Esophagus squamous epithelium (tissue), 5 donors: ENCODE data around the gene ASTN2. TPM values are rescaled to one million over a fixed set of nuclear protein-coding genes. Genes with fewer than 3 reads are reported as not detected.

Source experiments
- DNase-seq: peaks from one replicate; lab custom pipeline; 2025; lab: John Stamatoyannopoulos, UW
- H3K27ac ChIP-seq, 4 donors: fragments of 200-600 bp; sonication (generic); one replicate each; pipeline ENCODE4 v1.5.1; 2016 to 2019; ENCODE audit warnings: mild to moderate bottlenecking in 1 of 4
- H3K27me3 ChIP-seq, 4 donors: fragments of 200-600 bp; sonication (generic); 1 replicate in 3 of 4; 2 replicates in 1 of 4; pipeline versions ENCODE4 v1.5.1 to v1.6.0; 2017 to 2021; ENCODE audit warnings: antibody characterized with exemption in 1 of 4
- H3K36me3 ChIP-seq, 3 donors: fragments of 200-600 bp; sonication (generic); one replicate each; pipeline ENCODE4 v1.5.1; 2016 to 2019
- H3K4me1 ChIP-seq, 3 donors: fragments of 200-600 bp; sonication (generic); one replicate each; pipeline ENCODE4 v1.5.1; 2017 to 2019
- H3K4me3 ChIP-seq, 4 donors: fragments of 200-600 bp; sonication (generic); 1 replicate in 3 of 4; 2 replicates in 1 of 4; pipeline ENCODE4 v1.5.1; 2016 to 2019; ENCODE audit warnings: mild to moderate bottlenecking in 2 of 4, moderate library complexity in 1 of 4
- H3K9me3 ChIP-seq, 3 donors: fragments of 200-600 bp; sonication (generic); one replicate each; pipeline ENCODE4 v1.5.1; 2016 to 2019
- CTCF ChIP-seq, 6 experiments: fragments of 450-650 bp in 4 of 6; fragments of 200-600 bp in 2 of 6; sonication (generic) in 2 of 6; IDR thresholded peaks; one replicate each; pipeline ENCODE4 v1.5.1; 2016 to 2019; ENCODE audit warnings: antibody characterized with exemption in 6 of 6, mild to moderate bottlenecking in 4 of 6, moderate library complexity in 4 of 6
- POLR2A ChIP-seq, 4 donors: fragments of 450-650 bp; IDR thresholded peaks; one replicate each; pipeline ENCODE4 v1.6.1; 2017; ENCODE audit warnings: antibody characterized with exemption in 4 of 4, mild to moderate bottlenecking in 4 of 4, moderate library complexity in 3 of 4
- WGBS, 2 donors: methylation state at CpG; one replicate each; pipeline ENCODE4 v1.1.5; 2018; 5-methylcytosine and 5-hydroxymethylcytosine counted together
- intact Hi-C: fragments of 100-400 bp; cut with DNase I; formaldehyde crosslinking; loops from one replicate; pipeline ENCODE4 v1.15.0; 2022
- total RNA-seq, 4 donors: library from RNA; depleted of rRNA; stranded (reverse); fragments of >200 nt; gene quantifications; one replicate each; pipeline ENCODE4 v1.1.0, GENCODE V29; 2016
- donor health status: DM: yes; HTN: yes; CAD: no.

Gene ASTN2
- total RNA-seq, 4 donors from 2014 or later: 0.13 to 1.9 (median 0.27) TPM; not detected in 1

GRCh38 chr9:116749176-116749575 is 665.7 kb downstream of the ASTN2 start:
- Histone ChIP-seq H3K36me3 (no peaks in the 10 kb centered on the region), H3K27ac (no peak overlapping the region), H3K4me3 (no peak overlapping the region), H3K27me3 (no peaks in the 10 kb centered on the region), H3K9me3 (no peaks in the 10 kb centered on the region), H3K4me1 (no peaks in the 10 kb centered on the region)
- TF ChIP-seq POLR2A (IDR thresholded peaks at IDR 0.05) (no peak), CTCF (IDR thresholded peaks at IDR 0.05) (no peak)
- DNase-seq: no peak
- intact Hi-C loops: no loop called here
- WGBS, 2 donors: 89 to 90% methylated on average over 3 of the region's 3 CpGs

GRCh38 chr9:116741742-116742141 is 673.1 kb downstream of the ASTN2 start:
- no peaks in the 10 kb centered on the region for H3K27me3 ChIP-seq
- no peak for DNase-seq
- WGBS, 2 donors: 65 to 67% methylated on average over 2 of the region's 2 CpGs
- H3K4me3 ChIP-seq: no peak overlapping the region
- peaks cover 0 to 6% (median 3%) of the 10 kb centered on the region in 3 donors for H3K4me1 ChIP-seq
- H3K27ac ChIP-seq: no peak overlapping the region
- H3K9me3 ChIP-seq: no peaks in the 10 kb centered on the region
- no peaks in the 10 kb centered on the region for H3K36me3 ChIP-seq
- TF ChIP-seq POLR2A (IDR thresholded peaks at IDR 0.05) (no peak), CTCF (IDR thresholded peaks at IDR 0.05) (no peak)
- intact Hi-C loops: loop anchor here (5.0 kb wide), 1 partner anchor 121 kb away; no protein-coding TSS in a partner anchor

GRCh38 chr9:116741086-116741740 is 673.6 kb downstream of the ASTN2 start:
- intact Hi-C loops: loop anchor here (5.0 kb wide), 1 partner anchor 121 kb away; no protein-coding TSS in a partner anchor
- no peak overlapping the region for H3K27ac ChIP-seq
- no peaks in the 10 kb centered on the region for H3K36me3 ChIP-seq
- TF ChIP-seq CTCF (IDR thresholded peaks at IDR 0.05) (no peak), POLR2A (IDR thresholded peaks at IDR 0.05) (no peak)
- H3K9me3 ChIP-seq: no peaks in the 10 kb centered on the region
- peaks cover 0 to 8% (median 4%) of the 10 kb centered on the region in 3 donors for H3K4me1 ChIP-seq
- no peak for DNase-seq
- no peak overlapping the region for H3K4me3 ChIP-seq
- 60 to 90% methylated on average over 2 of the region's 3 CpGs for WGBS, 2 donors
- no peaks in the 10 kb centered on the region for H3K27me3 ChIP-seq

DNA sequence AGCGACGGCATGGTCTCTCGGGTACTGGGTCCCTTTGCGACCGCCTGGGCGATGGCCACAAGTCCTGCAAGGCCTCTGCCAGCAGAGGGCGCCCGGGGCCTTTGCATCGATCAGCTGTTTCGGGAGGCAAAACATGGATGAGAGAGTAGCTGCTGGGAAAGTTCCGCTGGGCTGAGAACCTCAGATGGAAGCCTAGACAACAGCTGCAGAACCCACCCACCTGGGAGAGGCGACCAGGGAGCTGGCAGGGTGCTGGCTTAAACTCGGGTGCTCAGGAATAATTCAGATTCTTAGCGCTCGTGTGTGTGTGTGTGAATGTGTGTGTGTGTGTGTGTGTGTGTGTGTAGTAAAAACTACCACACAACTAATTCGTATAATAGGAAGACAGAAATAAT is 677.7 kb downstream of the ASTN2 start:
- WGBS, 2 donors: 16 to 32% methylated on average over 9 of the region's 16 CpGs
- intact Hi-C loops: no loop called here
- no peaks in the 10 kb centered on the region for H3K36me3 ChIP-seq
- DNase-seq: peak; percentile 6
- H3K4me3 ChIP-seq: peak overlapping the region in 1 of 4 donors; percentile 30
- peaks cover 0 to 8% (median 4%) of the 10 kb centered on the region in 3 donors for H3K4me1 ChIP-seq
- H3K27ac ChIP-seq: no peak overlapping the region
- no peak for TF ChIP-seq POLR2A (IDR thresholded peaks at IDR 0.05)
- TF ChIP-seq CTCF (IDR thresholded peaks at IDR 0.05): peak; percentile 46 to 93 (median 85)
- no peaks in the 10 kb centered on the region for H3K9me3 ChIP-seq
- peaks cover 0 to 3% (median 0%) of the 10 kb centered on the region in 4 donors for H3K27me3 ChIP-seq

GRCh38 chr9:116736399-116737151 is 678.3 kb downstream of the ASTN2 start:
- DNase-seq: no peak
- no peaks in the 10 kb centered on the region for H3K9me3 ChIP-seq
- 52 to 54% methylated on average over 6 to 7 of the region's 8 CpGs for whole genome bisulfite sequencing, 2 donors
- H3K4me1 ChIP-seq: peaks cover 0 to 8% (median 4%) of the 10 kb centered on the region in 3 donors
- no peaks in the 10 kb centered on the region for H3K36me3 ChIP-seq
- H3K27ac ChIP-seq: no peak overlapping the region
- no peak for TF ChIP-seq POLR2A (IDR thresholded peaks at IDR 0.05)
- TF ChIP-seq CTCF (IDR thresholded peaks at IDR 0.05): no peak
- H3K27me3 ChIP-seq: peaks cover 0 to 3% (median 0%) of the 10 kb centered on the region in 4 donors
- intact Hi-C loops: no loop called here
- no peak overlapping the region for H3K4me3 ChIP-seq
